Embryonic facial prominence (tissue), 1 donor: ENCODE results near the gene KANSL1.

Source experiments
- DNase-seq: peaks from one replicate; pipeline ENCODE4 v3.0.0-alpha.2; 2016; ENCODE audit errors: extremely low spot score

KANSL1 gene

GRCh38 chr17:45983614-45984310, 209.5 kb downstream of the KANSL1 start:
- DNase-seq = no peak

DNA sequence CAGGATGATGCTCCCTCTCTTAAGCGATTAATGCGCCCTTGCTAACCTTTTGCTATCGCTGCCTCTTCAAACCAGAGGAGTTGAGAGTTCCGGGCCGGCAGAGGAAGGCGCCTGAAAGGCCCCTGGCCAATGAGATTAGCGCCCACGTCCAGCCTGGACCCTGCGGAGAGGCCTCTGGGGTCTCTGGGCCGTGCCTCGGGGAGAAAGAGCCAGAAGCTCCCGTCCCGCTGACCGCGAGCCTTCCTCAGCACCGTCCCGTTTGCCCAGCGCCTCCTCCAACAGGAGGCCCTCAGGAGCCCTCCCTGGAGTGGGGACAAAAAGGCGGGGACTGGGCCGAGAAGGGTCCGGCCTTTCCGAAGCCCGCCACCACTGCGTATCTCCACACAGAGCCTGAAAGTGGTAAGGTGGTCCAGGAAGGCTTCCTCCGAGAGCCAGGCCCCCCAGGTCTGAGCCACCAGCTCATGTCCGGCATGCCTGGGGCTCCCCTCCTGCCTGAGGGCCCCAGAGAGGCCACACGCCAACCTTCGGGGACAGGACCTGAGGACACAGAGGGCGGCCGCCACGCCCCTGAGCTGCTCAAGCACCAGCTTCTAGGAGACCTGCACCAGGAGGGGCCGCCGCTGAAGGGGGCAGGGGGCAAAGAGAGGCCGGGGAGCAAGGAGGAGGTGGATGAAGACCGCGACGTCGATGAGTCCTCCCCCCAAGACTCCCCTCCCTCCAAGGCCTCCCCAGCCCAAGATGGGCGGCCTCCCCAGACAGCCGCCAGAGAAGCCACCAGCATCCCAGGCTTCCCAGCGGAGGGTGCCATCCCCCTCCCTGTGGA, 210.2 kb downstream of the KANSL1 start:
- no peak for DNase-seq

GRCh38 chr17:45981306-45981705, 211.9 kb downstream of the KANSL1 start:
- DNase-seq = no peak

GRCh38 chr17:45980855-45981254, 212.4 kb downstream of the KANSL1 start:
- DNase-seq = no peak
